HG03103 (cell line): Measurements from ENCODE around the gene AADACL2.

ENCODE experiments used
- ATAC-seq: cut with Tn5 transposase; IDR thresholded peaks from one replicate; pipeline ENCODE4 v1.9.1; 2021; ENCODE audit warnings: low read depth; ENCODE audit not compliant: unreplicated experiment

AADACL2 gene

GRCh38 chr3:151798466-151798865 is 64.7 kb downstream of the AADACL2 start:
- no peak for ATAC-seq

- ATAC-seq: no peak
Measured at GRCh38 chr3:151800431-151800830, 66.7 kb downstream of the AADACL2 start.

- ATAC-seq: no peak
Measured at GRCh38 chr3:151804267-151804666, 70.5 kb downstream of the AADACL2 start.

- ATAC-seq: no peak
Measured at GRCh38 chr3:151806838-151807237, 73.1 kb downstream of the AADACL2 start.
